ENCODE data around the gene ABCA3.
A peak's percentile ranks its signal among the peaks of the same experiment; 100 is the strongest.
"Not testable (repeated sequence)": the region's sequence is repeated elsewhere in the genome, so short reads cannot be mapped to it uniquely, and the experiment has no call there.

ABCA3 gene

GRCh38 chr16:2340564-2341455, at the start of gene ABCA3:
TSS of gene ABCA3 (minus strand) at chr16:2340728. CDS start at chr16:2326466, 14,262 bp downstream.
- DNase-seq, result peak; percentile 77

GRCh38 chr16:2388875-2389433, 48.4 kb upstream of the ABCA3 start:
- no peak for DNase-seq

GRCh38 chr16:2388139-2388874, 47.8 kb upstream of the ABCA3 start:
- DNase-seq, result no peak

GRCh38 chr16:2386990-2387389, 46.5 kb upstream of the ABCA3 start:
- DNase-seq, result no peak

- DNase-seq, result not testable (repeated sequence)
These were observed 45.5 kb upstream of the ABCA3 start for GRCh38 chr16:2385982-2386381.

GRCh38 chr16:2385190-2385836, 44.8 kb upstream of the ABCA3 start:
- no peak for DNase-seq

GRCh38 chr16:2384426-2384825, 43.9 kb upstream of the ABCA3 start:
- DNase-seq, result peak; percentile 9

GRCh38 chr16:2383501-2383900, 43.0 kb upstream of the ABCA3 start:
- peak; percentile 1 for DNase-seq

- DNase-seq, result no peak
These were observed 34.1 kb upstream of the ABCA3 start for GRCh38 chr16:2374644-2375043.

GRCh38 chr16:2373176-2373575, 32.6 kb upstream of the ABCA3 start:
- no peak for DNase-seq

- DNase-seq, result no peak
These were observed 32.2 kb upstream of the ABCA3 start for GRCh38 chr16:2372684-2373083.

- DNase-seq, result no peak
These were observed 30.9 kb upstream of the ABCA3 start for GRCh38 chr16:2371421-2371820.

GRCh38 chr16:2370721-2371120, 30.2 kb upstream of the ABCA3 start:
- no peak for DNase-seq

GRCh38 chr16:2366660-2367309, 26.3 kb upstream of the ABCA3 start:
- no peak for DNase-seq

- no peak for DNase-seq
These were observed 25.1 kb upstream of the ABCA3 start for GRCh38 chr16:2365397-2366294.

GRCh38 chr16:2364638-2365210, 24.2 kb upstream of the ABCA3 start:
- no peak for DNase-seq

GRCh38 chr16:2362218-2362617, 21.7 kb upstream of the ABCA3 start:
- no peak for DNase-seq

GRCh38 chr16:2361129-2361528, 20.6 kb upstream of the ABCA3 start:
- no peak for DNase-seq

- DNase-seq, result no peak
These were observed 19.4 kb upstream of the ABCA3 start for GRCh38 chr16:2359919-2360318.

GRCh38 chr16:2358811-2359210, 18.3 kb upstream of the ABCA3 start:
- DNase-seq, result peak; percentile 3

- DNase-seq, result no peak
These were observed 16.8 kb upstream of the ABCA3 start for GRCh38 chr16:2357331-2357730.

Measured in GF-D8 (cell line).